ENCODE results near the gene HGF.

- TF ChIP-seq CTCF (IDR thresholded peaks at IDR 0.05) = no peak
- TF ChIP-seq POLR2A (IDR thresholded peaks at IDR 0.05) = no peak
These were observed 4.7 kb upstream of the HGF start for GRCh38 chr7:81774551-81774950.
